IPS-18c (cell line): ENCODE measurements around the gene FOXN3.

Source experiments
- H3K4me3 ChIP-seq: 2 replicates; pipeline ENCODE4 v1.7.0; 2013; ENCODE audit warnings: low read depth, mild to moderate bottlenecking, low read length, moderate library complexity; ENCODE audit not compliant: insufficient read depth
- H3K9me3 ChIP-seq: one replicate; pipeline ENCODE4 v1.6.1; 2013; ENCODE audit warnings: mild to moderate bottlenecking, low read length, moderate library complexity; ENCODE audit not compliant: control insufficient read depth, insufficient read depth

Gene FOXN3

GRCh38 chr14:89417091-89417464, at the start of gene FOXN3:
Gene FOXN3, minus strand, starts transcription at chr14:89417233. Its CDS starts 4,757 bp downstream, at chr14:89412476.
- Histone ChIP-seq H3K9me3 (no peaks in the 10 kb centered on the region), H3K4me3 (peak within 1 kb of the TSS; percentile 72)

DNA sequence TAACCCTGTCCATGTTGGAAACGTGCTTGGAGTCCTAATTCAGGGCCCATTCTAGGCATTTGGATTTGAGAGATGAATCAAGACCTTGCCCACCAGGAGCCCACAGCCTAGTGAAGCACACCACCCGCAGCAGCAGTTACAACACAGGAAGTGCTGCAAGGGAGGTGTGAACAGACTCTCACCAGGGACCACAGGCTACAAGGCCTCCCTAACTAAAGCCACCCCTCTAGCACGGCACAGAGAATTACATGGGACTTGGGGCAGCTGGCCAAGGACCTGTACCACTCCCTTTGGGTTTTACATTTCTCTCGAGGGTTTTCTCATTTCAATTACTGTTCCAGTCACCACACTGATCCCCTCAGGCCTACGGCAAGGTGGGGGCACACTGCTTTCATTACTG, 49.5 kb upstream of the FOXN3 start:
- Histone ChIP-seq H3K4me3 (no peak overlapping the region), H3K9me3 (no peaks in the 10 kb centered on the region)

GRCh38 chr14:89465876-89466275, 48.8 kb upstream of the FOXN3 start:
- Histone ChIP-seq H3K4me3 (no peak overlapping the region), H3K9me3 (no peaks in the 10 kb centered on the region)

GRCh38 chr14:89461256-89461655, 44.2 kb upstream of the FOXN3 start:
- no peaks in the 10 kb centered on the region for H3K9me3 ChIP-seq
- H3K4me3 ChIP-seq, result no peak overlapping the region

DNA sequence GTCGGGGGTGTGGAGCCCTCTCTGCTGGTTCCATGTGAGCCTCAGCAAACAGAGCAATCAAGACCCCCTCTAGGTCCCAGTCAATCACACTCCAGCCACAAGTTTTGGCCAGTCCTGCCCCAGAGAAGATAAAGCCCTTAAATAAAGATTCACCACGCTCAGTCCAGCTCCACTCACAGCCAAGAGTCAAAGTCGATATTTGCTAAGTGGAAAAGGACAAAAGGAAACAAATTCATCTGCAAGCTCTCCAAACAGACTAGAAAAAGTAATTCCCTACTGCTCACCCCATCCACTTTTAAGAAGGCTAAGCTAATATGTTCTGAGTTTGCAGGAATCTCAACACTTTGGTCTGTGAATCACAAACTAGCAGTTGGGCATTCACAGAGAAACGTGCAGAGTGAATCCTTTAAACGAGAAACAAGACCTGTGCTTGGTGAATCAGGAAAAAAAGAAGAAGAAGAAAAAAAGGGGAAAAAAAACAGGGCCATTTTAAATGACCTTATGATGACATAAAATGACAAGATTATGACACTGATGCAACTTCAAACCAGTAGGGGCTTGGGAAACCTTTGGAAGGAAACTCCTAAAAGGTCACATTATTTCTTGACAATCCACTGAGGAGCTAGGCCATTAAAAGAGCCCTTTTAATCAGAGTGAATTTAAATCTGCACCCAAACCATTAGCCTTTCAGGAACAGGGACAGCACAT, 41.8 kb upstream of the FOXN3 start:
- Histone ChIP-seq H3K4me3 (no peak overlapping the region), H3K9me3 (no peaks in the 10 kb centered on the region)

DNA sequence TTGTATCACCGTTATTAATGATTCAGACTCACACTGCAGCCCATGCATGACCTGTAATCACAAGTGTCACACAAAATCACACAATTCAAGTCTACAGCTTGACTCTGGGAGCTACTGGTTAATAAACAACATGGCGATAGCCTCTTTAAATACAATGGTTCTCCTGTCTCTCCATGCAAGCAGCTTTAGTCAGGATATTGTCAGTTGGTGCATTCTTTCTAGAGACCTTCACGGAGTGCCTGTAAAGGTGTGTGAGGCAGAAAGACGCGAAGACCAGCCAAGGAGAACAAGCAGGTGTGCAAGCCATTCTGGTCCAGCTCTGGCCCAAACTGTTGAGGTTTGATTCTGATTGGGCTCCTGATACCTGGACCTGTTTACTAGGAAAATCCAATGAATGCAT, 40.0 kb upstream of the FOXN3 start:
- Histone ChIP-seq H3K4me3 (no peak overlapping the region; the same call in 1 of the 2 replicates), H3K9me3 (no peaks in the 10 kb centered on the region)

DNA sequence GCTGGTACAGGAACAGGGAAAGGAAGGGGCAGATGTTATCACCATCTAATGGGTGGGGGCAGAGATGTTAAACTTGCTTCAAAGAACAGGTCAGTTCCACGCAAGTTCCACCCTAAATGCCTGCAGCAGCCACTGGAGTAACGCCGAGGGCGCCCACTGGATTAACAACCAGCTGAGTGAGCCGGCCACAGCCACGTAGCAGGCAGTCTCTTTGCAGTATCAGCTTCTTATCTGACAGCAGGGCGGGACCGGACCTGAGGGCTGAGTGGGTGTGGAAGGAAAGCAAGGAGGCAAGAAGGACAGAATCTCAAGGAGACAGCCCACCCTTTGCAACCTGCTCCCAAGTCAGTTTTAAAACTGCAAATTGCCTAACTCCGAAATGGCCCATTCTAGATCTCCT, 38.4 kb upstream of the FOXN3 start:
- Histone ChIP-seq H3K9me3 (no peaks in the 10 kb centered on the region), H3K4me3 (no peak overlapping the region)

- H3K9me3 ChIP-seq, result no peaks in the 10 kb centered on the region
- H3K4me3 ChIP-seq, result no peak overlapping the region
These were observed 38.0 kb upstream of the FOXN3 start for GRCh38 chr14:89454996-89455395.

DNA sequence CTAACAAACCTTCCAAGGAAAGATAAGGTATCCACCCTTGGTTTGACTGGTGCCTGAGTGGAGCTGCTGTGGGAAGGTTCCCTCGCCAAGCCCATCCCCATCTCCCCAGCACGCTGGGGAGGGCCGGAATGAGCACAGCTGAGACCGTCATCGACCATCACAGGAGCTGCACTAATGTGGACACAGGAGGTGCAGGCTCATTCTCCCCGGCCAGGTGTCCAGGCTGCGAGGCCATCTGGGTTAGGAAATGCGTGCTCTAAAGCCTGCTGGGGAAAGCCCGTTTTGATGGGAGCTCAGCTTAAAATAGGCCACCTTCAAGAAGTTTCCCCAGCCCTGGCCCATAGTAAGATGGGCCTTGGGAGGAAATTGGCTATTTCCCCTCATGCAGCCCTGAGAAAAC, 35.2 kb upstream of the FOXN3 start:
- Histone ChIP-seq H3K4me3 (no peak overlapping the region), H3K9me3 (no peaks in the 10 kb centered on the region)

GRCh38 chr14:89451229-89451628, 34.2 kb upstream of the FOXN3 start:
- no peak overlapping the region for H3K4me3 ChIP-seq
- no peaks in the 10 kb centered on the region for H3K9me3 ChIP-seq

DNA sequence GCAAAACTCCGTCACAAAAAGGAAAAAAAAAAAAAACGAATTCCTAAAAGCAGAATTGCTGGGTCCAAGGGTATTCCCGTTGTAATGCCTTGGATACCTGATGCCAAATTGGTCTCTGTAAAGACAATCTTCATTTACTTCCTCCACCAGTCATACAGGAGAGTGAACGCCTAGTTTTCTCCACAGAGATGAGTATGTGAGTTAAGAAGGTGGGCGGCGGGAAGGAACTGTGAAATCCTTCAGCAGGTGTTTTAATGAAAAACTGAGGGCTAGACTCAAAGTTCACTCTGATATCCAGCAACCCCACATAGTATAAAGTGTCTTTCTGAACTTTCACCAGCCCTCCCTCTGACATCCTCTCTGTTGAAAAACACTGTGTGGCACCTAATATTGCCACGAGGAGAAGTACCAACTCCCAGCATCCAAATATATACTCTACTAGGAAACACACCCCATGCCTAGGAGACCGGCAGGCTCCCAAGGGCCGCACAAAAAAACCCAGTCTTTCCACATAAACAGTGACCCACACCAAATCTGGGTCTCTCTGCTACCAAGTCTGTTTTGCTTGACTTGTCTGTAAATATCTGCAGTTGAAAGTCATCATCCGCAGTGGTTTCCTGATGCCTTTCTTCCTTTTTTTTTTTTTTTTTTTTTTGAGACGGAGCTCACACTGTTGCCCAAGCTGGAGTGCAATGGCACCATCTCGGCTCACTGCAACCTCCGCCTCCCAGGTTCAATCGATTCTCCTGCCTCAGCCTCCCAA, 30.3 kb upstream of the FOXN3 start:
- H3K9me3 ChIP-seq, result no peaks in the 10 kb centered on the region
- H3K4me3 ChIP-seq, result no peak overlapping the region

DNA sequence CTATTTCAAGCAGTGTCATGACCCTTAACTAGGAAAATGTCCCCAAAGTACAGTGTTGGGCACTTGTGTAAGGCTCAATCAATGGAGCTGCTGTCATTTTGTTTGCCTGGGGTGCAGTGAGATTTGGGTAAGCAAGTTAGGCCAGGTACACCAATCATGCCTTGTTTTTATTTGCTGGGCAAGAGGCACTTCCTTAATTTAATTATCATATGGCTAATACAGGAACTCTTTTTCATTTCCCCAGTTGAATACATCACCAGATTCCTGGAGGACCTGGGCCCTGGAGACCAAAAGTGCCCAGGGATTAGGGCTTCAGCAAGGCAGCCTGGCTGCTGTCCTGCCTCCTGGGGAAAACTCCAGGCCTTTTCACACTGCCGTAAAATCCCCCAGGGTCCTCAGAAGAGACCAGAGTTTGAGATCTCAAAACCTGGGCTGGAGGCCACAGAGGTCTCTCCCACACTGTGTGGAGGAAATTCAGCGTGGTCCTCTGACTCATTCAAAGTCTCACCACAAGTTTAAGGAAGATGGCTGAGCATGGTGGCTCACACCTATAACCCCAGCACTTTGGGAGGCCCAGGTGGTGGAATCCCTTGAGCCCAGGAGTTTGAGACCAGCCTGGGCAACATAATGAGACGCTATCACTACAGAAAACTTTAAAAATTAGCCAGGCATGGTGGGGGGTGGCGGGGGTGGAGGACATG, 28.4 kb upstream of the FOXN3 start:
- Histone ChIP-seq H3K4me3 (no peak overlapping the region), H3K9me3 (no peaks in the 10 kb centered on the region)

DNA sequence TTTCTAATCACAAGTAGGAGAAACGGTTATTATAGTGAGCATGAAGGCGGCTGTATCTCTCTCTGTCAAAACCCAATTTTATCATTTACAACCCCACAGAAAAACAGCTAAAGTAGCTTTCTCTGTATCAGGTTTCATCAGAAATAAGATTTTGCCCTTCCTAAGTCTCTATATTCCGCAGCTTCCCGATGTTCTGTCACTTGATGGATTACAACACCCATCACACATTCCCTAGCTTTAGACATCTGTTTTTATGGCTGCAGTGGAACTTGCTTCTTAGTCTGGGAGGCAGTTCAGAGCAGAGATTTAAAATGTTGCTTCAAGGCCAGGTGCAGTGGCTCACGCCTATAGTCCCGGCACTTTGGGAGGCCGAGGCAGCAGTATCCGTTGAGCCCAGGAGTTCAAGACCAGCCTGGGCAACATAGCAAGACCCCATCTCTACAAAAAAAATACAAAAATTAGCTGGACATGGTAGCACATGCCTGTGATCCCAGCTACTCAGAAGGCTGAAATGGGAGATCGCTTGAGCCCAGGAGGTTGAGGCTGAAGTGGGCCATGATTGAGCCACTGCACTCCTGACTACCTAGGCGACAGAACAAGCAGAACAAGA, 27.6 kb upstream of the FOXN3 start:
- H3K9me3 ChIP-seq, result no peaks in the 10 kb centered on the region
- H3K4me3 ChIP-seq, result no peak overlapping the region

- H3K9me3 ChIP-seq, result no peaks in the 10 kb centered on the region
- no peak overlapping the region for H3K4me3 ChIP-seq
These were observed 27.0 kb upstream of the FOXN3 start for GRCh38 chr14:89444044-89444443.

GRCh38 chr14:89443042-89443629, 26.1 kb upstream of the FOXN3 start:
- Histone ChIP-seq H3K4me3 (no peak overlapping the region), H3K9me3 (no peaks in the 10 kb centered on the region)

- H3K9me3 ChIP-seq, result no peaks in the 10 kb centered on the region
- no peak overlapping the region for H3K4me3 ChIP-seq
These were observed 25.2 kb upstream of the FOXN3 start for GRCh38 chr14:89442280-89442679.
